NCI-H146 treated with DMSO at 0.1 percent for 48 hours (cell line): ENCODE results near the gene CNTNAP4.

ENCODE experiments used
- DNase-seq: peaks from one replicate; lab custom pipeline; 2025; ENCODE audit not compliant: unreplicated experiment; lab: John Stamatoyannopoulos, UW

The CNTNAP4 gene

DNA sequence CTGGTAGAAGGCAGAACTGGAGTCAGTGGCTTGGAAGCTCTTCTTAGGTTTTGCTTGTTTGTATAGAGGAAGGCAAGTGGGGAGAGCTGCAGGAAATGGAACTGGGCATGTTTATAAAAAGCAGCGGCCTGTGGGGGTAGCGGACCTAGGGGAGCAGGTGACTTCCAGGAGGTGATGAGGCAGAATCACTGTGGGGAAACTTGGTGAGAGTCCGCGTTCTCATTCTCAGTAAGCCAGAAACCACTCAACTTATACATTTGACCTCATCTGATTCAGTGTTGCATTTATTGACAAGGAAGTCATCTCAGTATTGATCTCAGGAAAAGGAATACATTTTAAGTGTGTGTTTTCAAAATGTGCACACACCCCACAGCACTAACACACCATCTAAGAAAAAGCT, 299.8 kb downstream of the CNTNAP4 start:
- DNase-seq = no peak

DNA sequence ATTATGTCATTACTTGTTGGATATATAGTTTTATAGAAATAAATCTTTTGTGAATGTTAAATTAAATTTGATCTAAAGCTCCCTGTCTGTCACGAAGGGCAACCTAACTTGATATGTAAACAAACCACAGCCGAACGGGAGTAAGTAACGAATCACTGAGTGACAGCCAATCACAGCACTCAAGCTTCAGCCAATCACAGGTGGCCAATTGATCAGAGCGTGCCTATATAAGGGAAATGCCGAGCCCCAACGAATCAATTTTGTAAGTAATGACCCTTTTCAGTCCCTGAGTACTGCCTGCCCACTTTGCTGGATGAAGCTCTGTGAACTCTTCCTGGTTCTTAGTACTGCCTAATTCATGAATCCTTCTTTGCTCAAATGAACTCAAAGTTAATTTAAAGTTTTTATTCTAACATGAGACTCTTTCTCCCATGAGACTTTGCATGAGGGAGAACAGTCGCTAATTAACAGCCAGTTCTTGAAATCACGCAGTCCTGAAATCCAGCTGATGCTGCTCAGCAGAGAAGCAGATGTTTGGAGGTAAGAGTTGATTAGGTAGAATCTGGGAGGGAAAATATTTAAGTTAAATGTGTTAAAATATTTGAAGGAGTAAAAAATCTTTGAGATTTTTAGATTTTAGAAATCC, 302.2 kb downstream of the CNTNAP4 start:
- no peak for DNase-seq

DNA sequence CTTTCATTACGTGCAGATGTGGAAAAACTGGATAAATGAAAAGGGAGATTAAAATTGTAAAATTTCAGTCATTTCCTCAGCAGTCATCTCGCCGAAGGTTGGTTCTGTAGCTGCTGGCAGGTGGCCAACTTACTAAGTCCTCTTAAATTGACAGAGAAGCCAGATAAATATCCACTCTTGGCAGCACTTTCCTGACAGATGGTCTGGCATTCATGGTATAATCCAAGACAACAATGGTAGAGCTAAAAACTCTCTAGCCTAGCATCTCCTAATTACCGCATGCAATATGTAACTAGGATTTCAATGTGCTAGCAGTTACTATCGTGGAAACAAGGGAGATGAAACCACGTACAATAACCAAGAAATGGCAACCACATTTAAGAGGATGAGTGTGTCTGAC, 306.3 kb downstream of the CNTNAP4 start:
- peak; percentile 46 for DNase-seq

DNA sequence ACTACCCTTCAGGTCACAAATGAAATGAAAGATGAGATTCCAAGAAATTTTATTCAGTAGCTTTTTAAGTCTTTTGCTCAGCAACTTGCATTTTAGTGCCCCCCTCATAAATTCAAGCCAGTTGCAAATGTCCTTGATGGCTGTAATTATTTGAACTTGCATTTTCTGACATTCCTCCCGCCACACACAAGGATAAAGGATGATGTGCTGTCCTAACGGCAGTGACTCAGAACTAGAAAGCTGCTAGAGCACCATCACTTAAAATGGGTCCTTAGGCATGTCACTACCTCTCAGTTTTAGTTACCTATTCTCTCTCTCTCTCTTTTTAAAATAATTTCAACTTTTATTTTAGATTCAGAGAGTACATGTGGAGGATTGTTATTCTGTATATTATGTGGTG, 306.7 kb downstream of the CNTNAP4 start:
- peak; percentile 3 for DNase-seq

DNA sequence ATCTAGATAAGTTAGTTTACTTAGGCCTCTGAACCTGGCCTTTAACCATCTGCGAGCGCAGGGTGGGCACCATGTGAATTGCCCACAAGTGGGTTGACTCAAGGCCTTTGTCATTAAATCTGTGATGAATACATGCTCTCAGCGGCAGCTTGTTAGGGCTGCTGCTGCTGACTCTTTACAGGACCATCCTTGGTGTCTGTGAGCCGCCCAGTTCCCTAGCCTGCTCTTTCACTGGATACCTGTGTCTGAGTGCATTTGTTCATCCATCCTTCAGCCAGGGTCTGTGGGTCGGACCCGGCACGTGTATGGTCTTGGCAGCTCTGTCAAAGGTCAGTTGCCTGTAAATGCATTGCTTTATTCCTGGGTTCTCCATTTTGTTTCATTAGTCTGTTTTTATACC, 321.3 kb downstream of the CNTNAP4 start:
- DNase-seq = no peak

DNA sequence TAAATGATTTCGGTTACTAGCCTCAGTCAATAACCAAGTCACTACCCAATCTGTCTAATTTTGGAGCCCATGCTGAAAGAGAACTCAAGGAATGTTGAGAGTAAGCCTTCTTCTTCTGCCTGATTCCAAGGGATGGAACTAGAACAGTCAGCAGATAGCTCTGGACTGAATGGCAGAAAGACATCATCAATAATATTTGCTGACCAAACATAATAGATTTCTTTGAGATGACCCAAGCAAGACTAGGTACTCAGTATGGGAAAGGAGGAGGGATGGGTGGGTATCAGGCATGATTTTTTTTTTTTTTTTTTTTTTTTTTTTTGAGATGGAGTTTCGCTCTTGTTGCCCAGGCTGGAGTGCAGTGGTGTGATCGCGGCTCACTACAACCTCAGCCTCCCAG, 330.1 kb downstream of the CNTNAP4 start:
- DNase-seq = no peak
